ENCODE measurements around the gene CCL14. TPM values are rescaled to one million over a fixed set of nuclear protein-coding genes. Genes with fewer than 3 reads are reported as not detected.

Gene CCL14
- total RNA-seq = not detected in 2 replicates

GRCh38 chr17:35986643-35987042, at the start of gene CCL14:
Gene CCL14, minus strand, starts transcription at chr17:35986729. Its CDS starts 80 bp downstream, at chr17:35986649.
- no peak within 1 kb of the TSS for H3K4me3 ChIP-seq (ENCODE audit: low read depth, low read length)
- no peak for DNase-seq (ENCODE audit: low read depth)
- no peak for TF ChIP-seq CTCF (IDR thresholded peaks at IDR 0.05; ENCODE audit: insufficient read depth, low read depth, low read length)

- no peak for DNase-seq (ENCODE audit: low read depth)
- no peak overlapping the region for H3K4me3 ChIP-seq (ENCODE audit: low read depth, low read length)
- no peak for TF ChIP-seq CTCF (IDR thresholded peaks at IDR 0.05; ENCODE audit: insufficient read depth, low read depth, low read length)
These were observed 49.7 kb upstream of the CCL14 start for GRCh38 chr17:36036235-36036634.

GRCh38 chr17:36034127-36034526, 47.6 kb upstream of the CCL14 start:
- H3K4me3 ChIP-seq (ENCODE audit: low read depth, low read length) = no peak overlapping the region
- no peak for DNase-seq (ENCODE audit: low read depth)
- TF ChIP-seq CTCF (IDR thresholded peaks at IDR 0.05; ENCODE audit: insufficient read depth, low read depth, low read length) = no peak

- no peak for TF ChIP-seq CTCF (IDR thresholded peaks at IDR 0.05; ENCODE audit: insufficient read depth, low read depth, low read length)
- DNase-seq (ENCODE audit: low read depth) = no peak
- no peak overlapping the region for H3K4me3 ChIP-seq (ENCODE audit: low read depth, low read length)
These were observed 44.4 kb upstream of the CCL14 start for GRCh38 chr17:36030956-36031355.

- DNase-seq (ENCODE audit: low read depth) = no peak
- no peak for TF ChIP-seq CTCF (IDR thresholded peaks at IDR 0.05; ENCODE audit: insufficient read depth, low read depth, low read length)
These were observed 41.2 kb upstream of the CCL14 start for GRCh38 chr17:36027761-36028160.

GRCh38 chr17:36024106-36024869, 37.8 kb upstream of the CCL14 start:
- H3K4me3 ChIP-seq (ENCODE audit: low read depth, low read length) = no peak overlapping the region
- TF ChIP-seq CTCF (IDR thresholded peaks at IDR 0.05; ENCODE audit: insufficient read depth, low read depth, low read length) = no peak
- DNase-seq (ENCODE audit: low read depth) = no peak

More at GRCh38 chr17:36027761-36028160, 41.2 kb upstream of the CCL14 start:
- no peak overlapping the region for H3K4me3 ChIP-seq (ENCODE audit: low read depth, low read length)

- H3K4me3 ChIP-seq (ENCODE audit: low read depth, low read length) = no peak overlapping the region
- no peak for TF ChIP-seq CTCF (IDR thresholded peaks at IDR 0.05; ENCODE audit: insufficient read depth, low read depth, low read length)
- DNase-seq (ENCODE audit: low read depth) = no peak
These were observed 32.9 kb upstream of the CCL14 start for GRCh38 chr17:36019423-36019822.

All from fibroblast of villous mesenchyme (primary cell).